ENCODE data around the gene CD84.
"Not testable (repeated sequence)": the region's sequence is repeated elsewhere in the genome, so short reads cannot be mapped to it uniquely, and the experiment has no call there.

GRCh38 chr1:160531809-160532556 lies 47.3 kb downstream of the CD84 start:
- not testable (repeated sequence) for TF ChIP-seq EZH2 (IDR thresholded peaks at IDR 0.05; ENCODE audit: borderline replicate concordance, low read depth, low read length, poor library complexity, severe bottlenecking); CTCF (conservative IDR thresholded peaks at IDR 0.05; ENCODE audit: low read depth, low read length)
